SK-N-MC (cell line): Measurements from ENCODE around the gene PID1.

ENCODE experiments used
- EZH2 ChIP-seq: fragments of 200-600 bp; sonication (generic); IDR thresholded peaks from one replicate; pipeline ENCODE4 v1.6.1; 2017; ENCODE audit warnings: antibody characterized with exemption
- POLR2AphosphoS5 ChIP-seq: IDR thresholded peaks from 2 replicates; pipeline ENCODE4 v1.6.1; 2012; ENCODE audit warnings: mild to moderate bottlenecking, low read depth, low read length, borderline replicate concordance

GRCh38 chr2:229269146-229269545, 1.9 kb downstream of the PID1 start:
- TF ChIP-seq EZH2 (no peak), POLR2AphosphoS5 (no peak)
